LNCaP clone FGC (cell line): Measurements from ENCODE around the gene CD48.
"Not testable (repeated sequence)": the region's sequence is repeated elsewhere in the genome, so short reads cannot be mapped to it uniquely, and the experiment has no call there.

ENCODE experiments used
- DNase-seq: peaks from one replicate; pipeline ENCODE4 v3.0.0-alpha.2; 2011; ENCODE audit warnings: low read depth
- H3K4me3 ChIP-seq: 2 replicates; pipeline ENCODE4 v1.5.1; 2011; ENCODE audit warnings: mild to moderate bottlenecking, low read depth, low read length, control low read depth
- CTCF ChIP-seq: IDR thresholded peaks from 2 replicates; pipeline ENCODE4 v1.5.1; 2012; ENCODE audit warnings: mild to moderate bottlenecking; ENCODE audit not compliant: control insufficient read depth, insufficient read depth; ENCODE audit errors: extremely low read depth

The CD48 gene

GRCh38 chr1:160708801-160709200 lies 2.8 kb downstream of the CD48 start:
- DNase-seq: no peak
- TF ChIP-seq CTCF: no peak
- H3K4me3 ChIP-seq: no peak overlapping the region

DNA sequence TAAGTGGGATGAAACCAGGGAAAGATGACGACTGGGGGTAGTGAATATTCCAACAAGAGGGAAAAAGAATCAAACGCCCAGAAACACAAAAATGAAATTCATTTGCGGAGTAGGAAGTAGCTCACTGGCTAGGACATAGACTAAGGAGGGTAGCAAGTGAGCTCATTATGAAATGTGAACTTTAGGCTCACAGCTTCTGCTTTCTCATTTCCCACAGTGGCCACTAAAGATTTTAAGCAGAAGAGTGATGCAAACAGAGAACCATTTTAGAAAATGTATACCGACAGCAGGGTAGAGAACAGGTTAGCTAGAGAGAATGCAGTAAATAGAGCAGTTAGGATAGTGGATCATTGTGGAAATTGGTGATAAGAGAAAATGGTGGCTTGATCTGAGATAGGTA lies 3.5 kb downstream of the CD48 start:
- TF ChIP-seq CTCF: no peak
- H3K4me3 ChIP-seq: no peak overlapping the region
- DNase-seq: no peak

GRCh38 chr1:160707236-160708064 lies 4.2 kb downstream of the CD48 start:
- DNase-seq: no peak
- TF ChIP-seq CTCF: no peak
- H3K4me3 ChIP-seq: no peak overlapping the region

GRCh38 chr1:160706526-160707235 lies 4.9 kb downstream of the CD48 start:
- H3K4me3 ChIP-seq: no peak overlapping the region
- no peak for DNase-seq
- TF ChIP-seq CTCF: no peak

DNA sequence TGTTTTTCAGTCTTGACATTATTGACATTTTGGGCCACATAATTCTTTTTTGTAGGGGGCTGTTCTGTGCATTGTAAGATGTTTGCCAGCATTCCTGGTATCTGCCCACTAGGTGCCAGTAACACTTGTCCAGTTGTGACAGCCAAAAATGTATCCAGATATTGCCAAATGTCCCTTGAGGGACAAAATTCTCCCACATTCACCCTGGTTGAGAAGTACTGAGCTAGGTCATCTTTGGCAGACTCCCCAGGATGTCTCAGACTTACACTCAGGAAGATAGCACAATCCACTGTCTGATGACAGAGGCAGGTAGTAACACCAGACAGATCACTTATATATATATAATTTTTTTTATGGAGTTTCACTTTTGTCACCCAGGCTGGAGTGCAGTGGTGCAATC lies 5.9 kb downstream of the CD48 start:
- TF ChIP-seq CTCF: no peak
- H3K4me3 ChIP-seq: no peak overlapping the region
- no peak for DNase-seq

GRCh38 chr1:160705212-160705621 lies 6.4 kb downstream of the CD48 start:
- H3K4me3 ChIP-seq, DNase-seq: not testable (repeated sequence)

DNA sequence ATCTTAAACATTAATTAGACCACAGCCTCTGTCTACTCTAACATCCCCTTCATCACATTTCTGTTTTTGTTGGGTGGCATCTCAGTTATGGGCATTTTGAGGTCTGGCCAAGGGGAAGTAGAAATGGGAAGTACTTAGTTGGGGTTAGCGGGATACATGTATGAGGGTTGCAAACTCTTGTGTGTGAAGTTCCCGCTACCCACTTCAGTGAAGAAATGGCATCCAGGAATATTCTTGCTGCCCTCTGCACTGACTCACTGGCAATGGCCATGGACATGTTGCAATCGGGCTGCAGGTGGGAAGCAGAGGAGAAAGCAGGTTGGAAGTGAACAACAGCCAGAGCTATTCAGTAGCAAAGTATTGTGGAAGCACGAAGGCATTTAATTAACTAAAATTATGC lies 7.4 kb downstream of the CD48 start:
- no peak for DNase-seq
- no peak overlapping the region for H3K4me3 ChIP-seq
- no peak for TF ChIP-seq CTCF
